ENCODE results near the gene ODAD2. TPM values are rescaled to one million over a fixed set of nuclear protein-coding genes. Genes with fewer than 3 reads are reported as not detected.
A peak's percentile ranks its signal among the peaks of the same experiment; 100 is the strongest.

Gene ODAD2
- total RNA-seq, 1 donor = 1.1 TPM

DNA sequence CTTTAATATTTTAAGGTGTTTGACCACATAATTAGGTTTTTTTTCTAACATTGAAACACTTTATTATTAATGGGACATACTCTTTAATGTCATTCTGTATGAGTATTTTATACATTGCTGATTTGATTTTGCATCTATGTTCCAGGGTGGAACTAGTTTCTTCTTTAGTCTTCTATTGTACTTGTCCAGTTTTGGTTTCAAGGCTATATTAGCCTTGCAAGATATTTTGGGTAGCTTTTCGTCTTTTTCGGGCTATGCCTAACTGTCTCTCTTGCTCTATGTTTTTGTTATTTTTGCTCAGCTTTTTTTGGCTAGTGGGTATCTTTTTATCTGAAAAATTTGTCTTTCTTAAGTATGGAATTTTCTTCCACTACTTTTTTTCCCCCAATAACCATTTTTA lies 214.6 kb downstream of the ODAD2 start:
- no peak for DNase-seq (ENCODE audit: low read depth in 2 of 3, low spot score in 2 of 3)

DNA sequence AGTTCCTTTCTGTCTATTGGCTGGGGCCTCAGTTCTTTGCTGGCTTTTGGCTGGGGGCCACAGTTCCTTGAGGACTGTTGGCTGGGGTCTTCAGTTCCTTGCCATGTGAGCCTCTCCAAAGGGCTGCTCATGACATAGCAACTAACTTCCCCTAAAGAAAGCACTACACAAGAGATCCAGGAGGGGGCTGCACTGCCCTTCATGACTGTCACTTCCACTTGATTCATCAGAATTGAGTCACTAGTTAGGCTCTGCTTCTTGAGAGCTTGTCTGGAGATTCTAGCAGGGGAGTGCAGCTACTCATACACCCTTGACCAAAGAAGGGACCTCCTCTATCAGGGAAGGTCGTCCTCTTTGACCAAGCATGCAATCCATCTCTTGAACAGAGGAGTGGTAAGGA lies 215.2 kb downstream of the ODAD2 start:
- peak in 2 of 3 donors; percentile 44 to 77 for DNase-seq (ENCODE audit: low read depth in 2 of 3, low spot score in 2 of 3)

GRCh38 chr10:27779462-27780015 lies 219.3 kb downstream of the ODAD2 start:
- no peak for DNase-seq (ENCODE audit: low read depth in 2 of 3, low spot score in 2 of 3)

GRCh38 chr10:27774831-27775230 lies 224.0 kb downstream of the ODAD2 start:
- DNase-seq (ENCODE audit: low read depth in 2 of 3, low spot score in 2 of 3) = no peak

DNA sequence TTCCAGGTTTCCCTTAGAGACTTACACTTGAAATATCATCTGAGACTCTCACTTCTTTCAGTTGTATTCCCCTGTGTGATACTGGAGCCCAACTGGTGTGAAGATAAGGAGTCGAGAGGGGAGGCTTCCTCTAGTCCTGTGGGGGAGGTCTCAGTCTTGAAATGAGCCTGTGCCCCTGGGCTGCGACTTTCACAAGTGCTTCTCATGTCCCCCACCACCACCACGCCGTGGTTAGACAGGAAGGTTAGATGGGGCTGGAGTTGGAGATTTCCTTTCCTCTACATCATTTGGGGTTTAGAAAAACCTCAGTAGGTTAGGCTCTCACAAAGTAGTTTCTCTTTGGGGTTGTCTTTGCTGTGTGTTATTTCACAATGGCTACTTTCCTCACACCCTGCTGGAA lies 227.6 kb downstream of the ODAD2 start:
- DNase-seq (ENCODE audit: low read depth in 2 of 3, low spot score in 2 of 3) = peak in 1 of 3 donors; percentile 22

DNA sequence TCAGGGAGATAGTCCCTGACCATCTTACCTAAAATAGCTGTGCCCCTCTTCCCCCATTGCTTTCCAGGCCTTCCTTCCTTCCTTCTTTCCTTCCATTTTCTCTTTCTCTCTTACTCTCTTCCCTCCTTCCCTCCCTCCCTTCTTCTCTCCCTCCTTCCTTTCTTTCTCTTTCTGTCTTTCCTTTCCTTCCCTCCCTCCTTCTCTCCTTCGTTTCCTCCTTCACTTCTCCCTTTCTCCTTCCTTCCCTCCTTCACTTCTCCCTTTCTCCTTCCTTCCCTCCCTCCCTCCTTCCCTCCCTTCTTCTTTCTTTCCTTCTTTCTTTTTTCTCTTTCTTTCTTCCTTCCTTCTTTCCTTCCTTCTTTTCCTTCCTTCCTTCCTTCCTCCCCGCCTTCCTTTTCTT lies 228.7 kb downstream of the ODAD2 start:
- no peak for DNase-seq (ENCODE audit: low read depth in 2 of 3, low spot score in 2 of 3)

Small RNAs within 50 kb of the gene (small RNA-seq; reads per million reads assigned to genes)
- gene MRPS21P5 = not detected
- gene RN7SKP132 = not detected
